GM18861 (cell line): ENCODE results near the gene HNRNPL.
A peak's percentile ranks its signal among the peaks of the same experiment; 100 is the strongest.
"Not testable (repeated sequence)": the region's sequence is repeated elsewhere in the genome, so short reads cannot be mapped to it uniquely, and the experiment has no call there.

ENCODE experiments used
- ATAC-seq: cut with Tn5 transposase; IDR thresholded peaks from one replicate; pipeline ENCODE4 v1.9.1; 2021; ENCODE audit not compliant: unreplicated experiment

The HNRNPL gene

GRCh38 chr19:38869836-38870607, 20.2 kb upstream of the HNRNPL start:
- ATAC-seq = peak; percentile 75

- ATAC-seq = no peak
Measured at GRCh38 chr19:38869160-38869835, 19.5 kb upstream of the HNRNPL start.

- ATAC-seq = no peak
Measured at GRCh38 chr19:38868551-38868950, 18.8 kb upstream of the HNRNPL start.

- ATAC-seq = no peak
Measured at GRCh38 chr19:38867171-38867780, 17.5 kb upstream of the HNRNPL start.

- ATAC-seq = no peak
Measured at GRCh38 chr19:38862321-38863059, 12.7 kb upstream of the HNRNPL start.

GRCh38 chr19:38861368-38861767, 11.6 kb upstream of the HNRNPL start:
- ATAC-seq = no peak

- ATAC-seq = not testable (repeated sequence)
Measured at GRCh38 chr19:38859631-38860204, 9.9 kb upstream of the HNRNPL start.

- ATAC-seq = no peak
Measured at GRCh38 chr19:38856813-38857212, 7.0 kb upstream of the HNRNPL start.

- not testable (repeated sequence) for ATAC-seq
Measured at GRCh38 chr19:38855751-38856150, 6.0 kb upstream of the HNRNPL start.

GRCh38 chr19:38854961-38855360, 5.2 kb upstream of the HNRNPL start:
- not testable (repeated sequence) for ATAC-seq

- ATAC-seq = no peak
Measured at GRCh38 chr19:38853214-38853613, 3.4 kb upstream of the HNRNPL start.

GRCh38 chr19:38852231-38853044, 2.7 kb upstream of the HNRNPL start:
- no peak for ATAC-seq

GRCh38 chr19:38851622-38852230, 1.9 kb upstream of the HNRNPL start:
- ATAC-seq = no peak

GRCh38 chr19:38850976-38851621, 1.3 kb upstream of the HNRNPL start:
- ATAC-seq = no peak

GRCh38 chr19:38850436-38850975, 720 bp upstream of the HNRNPL start:
- ATAC-seq = peak; percentile 62

GRCh38 chr19:38849147-38849859, 483 bp downstream of the HNRNPL start:
- ATAC-seq = no peak

GRCh38 chr19:38848299-38849146, 1.3 kb downstream of the HNRNPL start:
- ATAC-seq = no peak
